Measurements from ENCODE around the gene GLUD1.
"Not testable (repeated sequence)": the region's sequence is repeated elsewhere in the genome, so short reads cannot be mapped to it uniquely, and the experiment has no call there.

DNA sequence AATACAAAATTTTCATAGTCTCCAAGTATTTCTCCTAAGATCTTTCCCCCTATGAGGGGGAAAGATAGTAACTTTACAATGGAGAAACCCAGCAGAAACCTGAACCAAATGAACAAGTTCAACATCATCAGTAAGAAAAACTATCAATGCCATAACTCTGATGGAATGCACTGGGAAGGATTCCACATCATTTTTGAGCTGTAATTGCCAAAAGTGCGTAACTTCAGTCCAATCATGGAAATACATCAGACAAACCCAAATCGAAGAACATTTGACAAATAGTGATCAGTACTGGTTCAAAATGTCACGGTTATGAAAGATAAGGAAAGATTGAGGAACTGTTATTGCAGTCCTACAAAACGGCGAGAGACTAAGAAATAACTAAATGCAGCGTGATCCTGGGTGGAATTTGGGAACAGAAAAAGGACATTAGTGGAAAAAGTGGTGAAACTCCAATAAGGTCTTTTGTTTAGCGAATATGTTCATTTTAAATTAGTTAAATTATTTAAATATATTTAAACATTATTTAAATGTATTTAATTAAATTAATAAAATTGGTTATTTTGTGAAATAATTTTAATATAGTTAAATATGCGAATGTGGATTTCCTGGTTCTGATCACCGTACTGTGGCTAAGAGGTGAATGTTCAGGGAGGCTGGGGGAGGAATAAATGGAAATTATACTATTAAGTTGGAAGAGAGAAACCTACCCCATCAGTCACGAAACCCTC lies 79.5 kb downstream of the GLUD1 start:
- TF ChIP-seq, protein P1, sequence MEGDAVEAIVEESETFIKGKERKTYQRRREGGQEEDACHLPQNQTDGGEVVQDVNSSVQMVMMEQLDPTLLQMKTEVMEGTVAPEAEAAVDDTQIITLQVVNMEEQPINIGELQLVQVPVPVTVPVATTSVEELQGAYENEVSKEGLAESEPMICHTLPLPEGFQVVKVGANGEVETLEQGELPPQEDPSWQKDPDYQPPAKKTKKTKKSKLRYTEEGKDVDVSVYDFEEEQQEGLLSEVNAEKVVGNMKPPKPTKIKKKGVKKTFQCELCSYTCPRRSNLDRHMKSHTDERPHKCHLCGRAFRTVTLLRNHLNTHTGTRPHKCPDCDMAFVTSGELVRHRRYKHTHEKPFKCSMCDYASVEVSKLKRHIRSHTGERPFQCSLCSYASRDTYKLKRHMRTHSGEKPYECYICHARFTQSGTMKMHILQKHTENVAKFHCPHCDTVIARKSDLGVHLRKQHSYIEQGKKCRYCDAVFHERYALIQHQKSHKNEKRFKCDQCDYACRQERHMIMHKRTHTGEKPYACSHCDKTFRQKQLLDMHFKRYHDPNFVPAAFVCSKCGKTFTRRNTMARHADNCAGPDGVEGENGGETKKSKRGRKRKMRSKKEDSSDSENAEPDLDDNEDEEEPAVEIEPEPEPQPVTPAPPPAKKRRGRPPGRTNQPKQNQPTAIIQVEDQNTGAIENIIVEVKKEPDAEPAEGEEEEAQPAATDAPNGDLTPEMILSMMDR (conservative IDR thresholded peaks at IDR 0.05; ENCODE audit: low read length) = not testable (repeated sequence)
- not testable (repeated sequence) for TF ChIP-seq EZH2phosphoT487 (IDR thresholded peaks at IDR 0.05; ENCODE audit: borderline replicate concordance, low read depth, low read length)
